HG02884 (cell line): ENCODE data around the gene TCTN3.
"Not testable (repeated sequence)": the region's sequence is repeated elsewhere in the genome, so short reads cannot be mapped to it uniquely, and the experiment has no call there.

Source experiments
- ATAC-seq: cut with Tn5 transposase; IDR thresholded peaks from one replicate; pipeline ENCODE4 v1.9.1; 2021; ENCODE audit warnings: mild to moderate bottlenecking, moderate library complexity; ENCODE audit not compliant: unreplicated experiment

The TCTN3 gene

GRCh38 chr10:95691281-95691680, 2.4 kb downstream of the TCTN3 start:
- no peak for ATAC-seq

DNA sequence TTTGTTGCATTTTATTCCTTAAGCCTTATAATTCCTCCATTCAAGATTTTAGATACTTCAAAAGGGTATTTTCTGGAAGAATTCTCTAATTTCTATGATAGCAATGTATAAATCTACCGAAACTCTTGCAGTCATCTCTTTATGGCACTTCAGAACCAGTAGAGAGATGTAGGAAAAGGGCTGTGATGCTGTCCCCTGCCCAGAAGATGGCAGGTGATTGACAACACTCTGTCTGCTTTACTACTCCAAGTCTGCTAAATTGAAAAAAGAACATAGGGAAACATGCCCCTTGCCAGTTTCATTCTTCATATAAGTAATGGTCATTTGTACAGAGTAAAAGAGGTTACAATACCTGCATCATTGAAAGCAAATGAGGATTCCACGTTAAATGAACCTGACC, 5.1 kb downstream of the TCTN3 start:
- ATAC-seq, result no peak

- no peak for ATAC-seq
Observed at GRCh38 chr10:95683966-95684365, 9.8 kb downstream of the TCTN3 start.

DNA sequence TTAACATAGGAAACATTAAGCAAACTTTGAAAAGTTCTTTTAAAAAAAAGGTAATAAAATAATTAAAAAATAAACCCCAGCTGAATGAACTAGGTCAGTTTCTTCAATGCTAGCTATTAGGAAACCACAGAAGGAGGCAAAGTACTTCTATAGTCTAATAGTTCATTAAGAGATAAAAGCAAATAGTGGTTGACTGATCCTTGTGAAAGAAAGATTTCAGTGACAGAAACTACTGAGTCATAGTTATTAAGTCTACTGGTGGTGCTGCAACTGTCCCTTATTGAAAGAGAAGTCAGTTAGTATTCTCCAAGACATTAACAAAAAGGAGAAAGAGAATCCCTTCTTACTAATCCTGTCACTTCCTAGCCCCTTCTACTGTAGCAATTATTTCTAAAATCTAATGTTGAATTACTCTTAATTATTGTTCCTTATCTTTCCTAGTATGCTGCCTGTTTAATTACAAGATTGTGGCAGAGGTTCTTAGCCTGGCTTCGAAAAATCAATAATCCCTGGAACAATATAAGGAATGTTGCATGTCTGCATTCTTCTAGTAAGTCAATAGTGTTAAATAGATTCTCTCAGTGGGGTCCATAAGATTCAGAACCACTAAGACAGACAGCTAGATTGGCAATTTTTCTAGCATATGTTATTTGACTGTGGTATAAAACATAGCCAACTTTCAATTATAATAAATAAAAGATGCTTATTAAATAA, 18.2 kb downstream of the TCTN3 start:
- ATAC-seq, result no peak

DNA sequence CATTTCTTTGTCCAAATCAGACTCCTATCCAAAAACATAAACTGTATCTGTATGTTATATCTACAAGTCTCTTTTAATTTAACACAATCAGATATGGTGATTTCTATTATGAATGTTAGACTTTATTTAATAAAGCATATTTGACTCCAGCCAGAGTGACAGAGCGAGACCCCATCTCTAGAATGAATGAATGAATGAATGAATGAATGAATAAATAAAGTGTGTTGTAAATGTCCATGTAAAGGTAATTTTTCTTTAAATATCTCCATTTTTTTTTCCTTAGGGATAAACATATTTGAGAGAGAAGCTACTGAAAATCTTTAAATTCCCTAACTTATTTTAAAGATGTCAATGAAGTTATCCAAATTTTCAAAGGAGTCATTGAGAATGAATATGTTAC, 19.1 kb downstream of the TCTN3 start:
- ATAC-seq, result no peak

GRCh38 chr10:95672641-95673040, 21.1 kb downstream of the TCTN3 start:
- ATAC-seq, result not testable (repeated sequence)

DNA sequence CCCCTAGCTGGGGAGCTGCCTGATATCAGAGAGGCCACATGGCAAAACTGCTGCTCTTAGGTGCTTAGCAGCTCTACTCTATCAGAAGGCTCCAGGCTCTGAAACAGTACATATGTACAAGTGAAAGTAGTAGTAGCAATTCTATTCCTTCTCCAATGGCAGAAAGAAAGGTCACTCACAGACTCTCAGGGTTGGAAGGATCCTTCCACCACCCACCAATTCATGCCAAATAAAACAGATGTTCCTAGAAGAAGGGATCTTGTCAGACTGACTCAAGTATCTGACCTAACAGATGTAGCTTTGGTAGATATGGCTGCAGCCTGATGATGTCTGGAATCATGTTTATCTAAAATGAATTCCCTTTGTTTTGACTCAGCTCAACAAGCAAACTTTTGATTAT, 29.2 kb downstream of the TCTN3 start:
- no peak for ATAC-seq

- no peak for ATAC-seq
Observed at GRCh38 chr10:95663496-95663895, 30.2 kb downstream of the TCTN3 start.

DNA sequence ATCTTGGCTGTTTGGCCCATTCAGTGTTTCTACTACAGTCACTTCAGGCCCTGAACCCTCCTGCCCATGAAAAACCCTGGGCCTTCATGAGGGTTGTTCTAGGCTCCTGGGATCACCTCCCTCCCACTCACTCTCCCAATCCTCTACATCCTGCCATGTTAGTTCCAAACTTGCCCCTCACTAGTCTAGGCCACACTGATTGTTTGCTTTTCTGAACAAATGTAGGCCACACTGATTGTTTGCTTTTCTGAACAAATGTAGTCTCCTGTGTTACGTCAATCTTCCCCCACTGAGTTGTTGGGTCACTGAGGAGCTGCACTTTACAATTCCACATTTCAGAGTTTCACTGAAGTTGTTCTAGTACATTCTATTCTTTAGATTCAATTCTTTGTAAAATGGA, 31.9 kb downstream of the TCTN3 start:
- no peak for ATAC-seq

DNA sequence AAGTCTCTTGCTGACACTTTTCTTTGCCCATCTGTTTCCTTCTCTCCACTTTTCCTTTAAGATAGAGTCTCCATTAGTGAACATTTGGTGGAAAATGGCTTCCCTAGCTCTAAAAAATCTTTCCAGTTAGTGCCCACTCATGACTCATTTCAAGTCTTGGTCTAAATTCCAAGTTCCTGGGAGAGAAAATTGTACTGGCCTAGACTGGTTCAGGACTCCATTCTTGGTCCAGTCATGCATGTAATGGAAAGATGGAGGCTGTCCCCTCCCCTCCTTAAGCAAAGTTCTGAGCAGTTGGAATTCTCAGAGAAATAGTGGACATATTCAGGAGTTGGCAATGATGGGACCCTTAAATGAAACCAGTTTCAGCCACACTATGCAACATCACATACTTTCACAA, 33.4 kb downstream of the TCTN3 start:
- no peak for ATAC-seq

- no peak for ATAC-seq
Observed at GRCh38 chr10:95657250-95657649, 36.5 kb downstream of the TCTN3 start.

- ATAC-seq, result peak; percentile 83
Observed at GRCh38 chr10:95656291-95657164, 37.2 kb downstream of the TCTN3 start, which contains the start of gene ALDH18A1. Gene ALDH18A1, minus strand, starts transcription at chr10:95656711. Its CDS starts 3,334 bp downstream, at chr10:95653377.

GRCh38 chr10:95655571-95656290, 38.0 kb downstream of the TCTN3 start:
- no peak for ATAC-seq

GRCh38 chr10:95653895-95654294, 39.8 kb downstream of the TCTN3 start:
- no peak for ATAC-seq

GRCh38 chr10:95651346-95652060, 42.2 kb downstream of the TCTN3 start:
- no peak for ATAC-seq

DNA sequence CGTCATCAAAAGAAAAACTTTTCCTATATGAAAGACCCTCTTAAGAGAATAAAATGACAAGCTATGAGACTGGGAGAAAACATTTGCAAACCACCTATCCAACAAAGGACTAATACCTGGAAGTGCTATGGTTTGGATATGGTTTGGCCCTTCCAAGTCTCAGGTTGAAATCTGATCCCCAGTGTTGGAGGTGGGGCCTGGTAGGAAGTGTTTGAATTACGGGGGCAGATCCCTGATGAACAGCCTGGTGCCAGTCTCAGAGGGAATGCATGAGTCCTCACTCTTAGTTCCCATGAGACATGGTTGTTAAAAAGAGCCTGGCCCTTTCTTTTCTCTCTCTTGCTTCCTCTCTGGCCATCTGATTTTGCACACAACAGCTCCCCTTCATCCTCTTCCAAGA, 43.5 kb downstream of the TCTN3 start:
- no peak for ATAC-seq

DNA sequence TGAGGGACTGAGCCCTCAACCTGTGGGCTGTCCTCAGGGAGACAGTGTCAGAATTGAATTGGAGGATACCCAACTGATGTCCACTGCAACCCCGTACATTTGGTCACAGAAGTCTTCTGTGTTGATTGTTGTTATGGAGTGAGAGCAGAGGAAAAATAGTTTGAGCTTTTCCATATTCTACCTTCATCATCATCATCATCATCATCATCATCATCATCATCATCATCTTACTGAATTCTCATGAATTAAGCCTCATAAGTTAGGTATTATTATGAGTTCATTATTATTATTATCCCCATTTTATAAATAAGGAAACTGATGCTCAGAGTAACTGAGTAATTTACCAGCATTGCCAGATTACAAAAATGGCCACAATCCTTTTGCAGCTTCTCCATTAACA, 45.6 kb downstream of the TCTN3 start:
- ATAC-seq, result no peak

DNA sequence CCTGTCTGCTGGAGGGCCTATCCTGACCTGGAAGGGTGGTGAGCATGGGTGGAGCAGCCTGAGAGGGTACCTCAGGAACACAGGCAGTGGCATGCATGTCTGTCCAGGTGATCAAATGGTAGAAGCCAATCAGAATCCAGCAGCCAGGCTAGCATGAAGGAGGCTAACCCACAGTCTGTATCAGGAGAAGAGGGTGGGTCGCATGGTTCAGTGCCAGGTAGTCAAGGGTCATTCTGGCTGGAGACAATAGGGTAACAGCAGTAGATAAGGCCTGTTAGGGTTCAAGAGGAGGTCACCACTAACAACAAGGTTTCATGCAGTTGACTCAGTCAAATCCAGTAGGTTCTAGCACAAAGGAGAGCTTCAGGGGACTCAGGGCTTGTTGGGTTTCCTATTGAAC, 47.6 kb downstream of the TCTN3 start:
- ATAC-seq, result no peak

- ATAC-seq, result no peak
Observed at GRCh38 chr10:95644901-95645300, 48.8 kb downstream of the TCTN3 start.

DNA sequence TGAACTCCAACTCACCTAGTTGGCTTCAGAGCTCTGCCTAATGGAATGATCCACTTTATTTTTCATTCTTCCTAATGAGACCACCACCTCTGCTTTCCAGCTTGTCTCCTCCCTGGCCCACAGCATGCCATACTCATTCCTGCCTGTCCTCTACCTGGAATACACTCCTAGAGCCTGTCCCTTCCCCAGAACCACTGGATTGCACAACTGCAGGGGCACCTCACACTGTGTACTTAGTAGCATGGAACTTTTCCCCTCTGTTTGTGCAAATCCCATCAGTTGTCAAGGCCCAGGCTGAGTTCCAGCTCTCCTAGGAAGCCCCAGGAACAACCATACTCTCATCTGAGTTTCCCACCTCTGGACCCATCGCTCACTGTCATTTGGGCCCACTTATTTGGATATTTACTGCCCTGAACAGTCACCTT, 52.8 kb downstream of the TCTN3 start:
- ATAC-seq, result no peak

- ATAC-seq, result no peak
Observed at GRCh38 chr10:95637911-95638310, 55.8 kb downstream of the TCTN3 start.
